H9 (cell line): ENCODE measurements around the gene LRG1. TPM values are rescaled to one million over a fixed set of nuclear protein-coding genes. Genes with fewer than 3 reads are reported as not detected.

Source experiments
- DNase-seq: peaks from one replicate; pipeline ENCODE4 v3.0.0-alpha.2; 2017
- H2AFZ ChIP-seq: one replicate; pipeline ENCODE4 v1.6.1; 2013; ENCODE audit warnings: mild to moderate bottlenecking, low read length, control low read depth, moderate library complexity
- H2AK5ac ChIP-seq: 2 replicates; pipeline ENCODE4 v1.6.1; 2013; ENCODE audit warnings: low read length, control low read depth, mixed read lengths; ENCODE audit not compliant: insufficient read length
- H2BK120ac ChIP-seq: one replicate; pipeline ENCODE4 v1.6.1; 2013; ENCODE audit warnings: low read depth, mild to moderate bottlenecking, low read length, control low read depth, inconsistent platforms; ENCODE audit not compliant: poor library complexity, severe bottlenecking
- H2BK12ac ChIP-seq: 2 replicates; pipeline ENCODE4 v1.6.1; 2013; ENCODE audit warnings: low read length, control low read depth, mixed read lengths, low read depth; ENCODE audit not compliant: insufficient read length
- H2BK15ac ChIP-seq: 2 replicates; pipeline ENCODE4 v1.6.1; 2013; ENCODE audit warnings: low read depth, low read length, control low read depth
- H2BK20ac ChIP-seq: one replicate; pipeline ENCODE4 v1.6.1; 2013; ENCODE audit warnings: low read depth, mild to moderate bottlenecking, low read length, control low read depth, inconsistent platforms; ENCODE audit not compliant: poor library complexity, severe bottlenecking
- H2BK5ac ChIP-seq: 2 replicates; pipeline ENCODE4 v1.6.1; 2013; ENCODE audit warnings: low read length, control low read depth, mixed read lengths; ENCODE audit not compliant: insufficient read length
- H3K14ac ChIP-seq: 2 replicates; pipeline ENCODE4 v1.6.1; 2013; ENCODE audit warnings: low read length, control low read depth; ENCODE audit not compliant: insufficient read depth
- H3K18ac ChIP-seq: 2 replicates; pipeline ENCODE4 v1.6.1; 2013; ENCODE audit warnings: low read depth, mild to moderate bottlenecking, mixed read lengths, low read length, control low read depth; ENCODE audit not compliant: insufficient read length
- H3K23ac ChIP-seq: 2 replicates; pipeline ENCODE4 v1.6.1; 2013; ENCODE audit warnings: low read length, control low read depth, mixed read lengths, low read depth; ENCODE audit not compliant: insufficient read length
- H3K23me2 ChIP-seq: 2 replicates; pipeline ENCODE4 v1.6.1; 2013; ENCODE audit warnings: low read depth, mild to moderate bottlenecking, mixed read lengths, low read length, control low read depth; ENCODE audit not compliant: insufficient read length, poor library complexity, severe bottlenecking
- H3K27ac ChIP-seq: 2 replicates; pipeline ENCODE4 v1.5.1; 2013; ENCODE audit warnings: low read length, control low read depth, mixed read lengths, low read depth; ENCODE audit not compliant: insufficient read length
- H3K27me3 ChIP-seq: 2 replicates; pipeline ENCODE4 v1.6.1; 2013; ENCODE audit warnings: low read length, control low read depth, inconsistent platforms; ENCODE audit not compliant: insufficient read depth
- H3K4ac ChIP-seq: 2 replicates; pipeline ENCODE4 v1.6.1; 2013; ENCODE audit warnings: low read depth, mild to moderate bottlenecking, control low read depth, inconsistent platforms, low read length, moderate library complexity
- H3K4me1 ChIP-seq: 2 replicates; pipeline ENCODE4 v1.6.1; 2013; ENCODE audit warnings: low read length, control low read depth, inconsistent platforms; ENCODE audit not compliant: insufficient read depth
- H3K4me2 ChIP-seq: 2 replicates; pipeline ENCODE4 v1.6.1; 2013; ENCODE audit warnings: low read length, control low read depth, mixed read lengths; ENCODE audit not compliant: insufficient read length, insufficient read depth
- H3K56ac ChIP-seq: 2 replicates; pipeline ENCODE4 v1.6.1; 2013; ENCODE audit warnings: low read depth, mild to moderate bottlenecking, mixed read lengths, low read length, control low read depth; ENCODE audit not compliant: insufficient read length
- H3K79me1 ChIP-seq: 2 replicates; pipeline ENCODE4 v1.6.1; 2013; ENCODE audit warnings: low read depth, mild to moderate bottlenecking, moderate library complexity, low read length, control low read depth, inconsistent platforms; ENCODE audit not compliant: insufficient read depth, poor library complexity, severe bottlenecking
- H3K79me2 ChIP-seq: 2 replicates; pipeline ENCODE4 v1.6.1; 2013; ENCODE audit warnings: low read length, control low read depth, inconsistent platforms; ENCODE audit not compliant: insufficient read depth
- H3K9ac ChIP-seq: 2 replicates; pipeline ENCODE4 v1.6.1; 2013; ENCODE audit warnings: low read length, control low read depth, mixed read lengths; ENCODE audit not compliant: insufficient read length; ENCODE audit errors: extremely low read depth
- H3K9me3 ChIP-seq: one replicate; pipeline ENCODE4 v1.6.1; 2013; ENCODE audit warnings: low read depth, low read length, inconsistent platforms; ENCODE audit not compliant: control insufficient read depth
- H3T11ph ChIP-seq: one replicate; pipeline ENCODE4 v1.6.1; 2013; ENCODE audit warnings: mild to moderate bottlenecking, low read length, control low read depth, inconsistent platforms
- H4K20me1 ChIP-seq: one replicate; pipeline ENCODE4 v1.6.1; 2013; ENCODE audit not compliant: control insufficient read depth, insufficient read length, insufficient read depth
- H4K5ac ChIP-seq: 2 replicates; pipeline ENCODE4 v1.6.1; 2013; ENCODE audit warnings: low read depth, mild to moderate bottlenecking, mixed read lengths, low read length, control low read depth; ENCODE audit not compliant: insufficient read length
- H4K8ac ChIP-seq: replicated peaks from 2 replicates; pipeline ENCODE4 v1.6.1; 2013; ENCODE audit warnings: low read length, control low read depth, mixed read lengths, low read depth; ENCODE audit not compliant: insufficient read length
- H4K91ac ChIP-seq: 2 replicates; pipeline ENCODE4 v1.6.1; 2013; ENCODE audit warnings: low read depth, mild to moderate bottlenecking, moderate library complexity, mixed read lengths, low read length, control low read depth; ENCODE audit not compliant: insufficient read length
- H3K27ac Mint-ChIP-seq, 3 experiments: 2 replicates in 2 of 3; 3 replicates in 1 of 3; pipeline ENCODE4 v1.8.0; 2020 to 2021; ENCODE audit warnings: mixed read lengths in 3 of 3, mild to moderate bottlenecking in 1 of 3, moderate library complexity in 1 of 3
- H3K27me3 Mint-ChIP-seq: 2 replicates; pipeline ENCODE4 v1.8.0; 2021; ENCODE audit warnings: low read depth, mild to moderate bottlenecking, moderate library complexity, mixed read lengths
- H3K36me3 Mint-ChIP-seq, 3 experiments: 2 replicates in 2 of 3; 3 replicates in 1 of 3; pipeline ENCODE4 v1.8.0; 2020 to 2021; ENCODE audit warnings: low read depth in 3 of 3, mixed read lengths in 3 of 3; ENCODE audit not compliant: insufficient read depth in 1 of 3
- H3K4me1 Mint-ChIP-seq, 2 experiments: 2 replicates each; pipeline ENCODE4 v1.8.0; 2020; ENCODE audit warnings: mixed read lengths in 2 of 2
- H3K4me3 Mint-ChIP-seq, 2 experiments: 2 replicates in 1 of 2; 3 replicates in 1 of 2; pipeline ENCODE4 v1.8.0; 2020 to 2021; ENCODE audit warnings: mild to moderate bottlenecking in 2 of 2, mixed read lengths in 2 of 2, moderate library complexity in 1 of 2
- H3K9me3 Mint-ChIP-seq, 2 experiments: 2 replicates in 1 of 2; 3 replicates in 1 of 2; pipeline ENCODE4 v1.8.0; 2020; ENCODE audit warnings: mild to moderate bottlenecking in 2 of 2, mixed read lengths in 2 of 2, moderate library complexity in 1 of 2
- WGBS: extraction: QIAGEN DNeasy Blood & Tissue Kit; methylation state at CpG from one replicate; pipeline ENCODE4 v1.1.7; 2013; ENCODE audit warnings: missing lambda C conversion rate, low lambda C conversion rate, mixed read lengths; ENCODE audit not compliant: insufficient read length; ENCODE audit errors: extremely low coverage; 5-methylcytosine and 5-hydroxymethylcytosine counted together
- total RNA-seq: library from RNA; stranded (reverse); gene quantifications from 2 replicates; pipeline ENCODE4 v1.2.1, GENCODE V29; 2021
- TF ChIP-seq, protein P1 (sequence below): fragments of 200-600 bp; sonication (generic); conservative IDR thresholded peaks from 3 replicates; pipeline ENCODE4 v1.8.0; 2021; ENCODE audit warnings: antibody characterized with exemption, mild to moderate bottlenecking

Gene LRG1
- total RNA-seq, 1 experiment from 2014 or later: 0.24 TPM

DNA sequence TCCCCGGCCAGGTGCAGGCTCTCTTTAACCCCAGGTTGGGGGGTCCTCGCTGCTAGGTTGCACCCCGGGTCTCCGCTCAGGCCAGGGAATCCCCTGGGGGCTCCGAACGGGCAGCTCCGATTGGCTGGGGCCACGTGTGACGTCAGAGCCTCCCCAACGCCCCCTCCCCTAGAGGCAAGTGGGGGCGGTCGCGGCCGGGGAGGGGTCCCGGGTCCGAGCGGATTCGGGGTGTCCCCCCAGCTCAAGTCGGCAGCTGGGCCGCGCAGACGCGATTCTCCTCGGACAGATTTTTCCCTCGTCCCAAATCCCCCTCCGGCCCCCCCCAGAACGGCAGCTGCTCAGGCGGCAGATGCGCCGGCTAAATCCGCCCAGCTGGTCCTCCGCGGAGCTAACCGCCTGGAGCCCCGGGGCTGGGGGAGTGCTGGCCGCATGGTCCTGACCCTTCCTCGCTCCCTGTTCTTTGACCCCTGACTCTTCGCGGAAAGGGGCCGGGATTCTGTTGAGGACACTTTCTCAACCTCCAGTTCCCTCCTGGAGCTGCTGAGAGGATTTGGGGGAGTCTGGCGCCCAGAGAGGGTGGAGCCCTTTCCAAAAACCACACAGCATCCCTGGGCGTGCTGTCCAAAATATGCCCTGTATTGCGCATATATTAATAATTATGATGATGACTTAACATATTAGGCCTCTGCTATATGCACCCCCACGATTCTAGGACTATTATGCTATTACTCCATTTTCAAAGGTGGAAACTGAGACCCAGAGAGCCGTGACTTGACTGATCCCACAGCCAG lies 45.0 kb upstream of the LRG1 start:
- no peak for DNase-seq
- peaks cover 8 to 38% of the 10 kb centered on the region in 2 experiments for H3K4me1 Mint-ChIP-seq
- Histone ChIP-seq H3K18ac (no peak overlapping the region), H3K9ac (no peak overlapping the region), H3K4ac (no peak overlapping the region), H2BK120ac (no peak overlapping the region), H3K27ac (no peak overlapping the region), H2AFZ (no peak overlapping the region), H3K14ac (peak overlapping the region; percentile 67; the same call in 1 of the 2 replicates), H3K4me1 (no peaks in the 10 kb centered on the region), H3K56ac (no peak overlapping the region), H2BK20ac (no peak overlapping the region), H3K23me2 (peaks cover 3% of the 10 kb centered on the region), H3K23ac (no peak overlapping the region), H2BK12ac (no peak overlapping the region), H3K4me2 (peak overlapping the region; percentile 61), H3K9me3 (no peaks in the 10 kb centered on the region), H4K5ac (no peak overlapping the region), H3K79me2 (no peaks in the 10 kb centered on the region), H4K20me1 (no peaks in the 10 kb centered on the region), H2BK5ac (no peak overlapping the region), H2AK5ac (no peak overlapping the region), H3K79me1 (no peaks in the 10 kb centered on the region), H3K27me3 (no peaks in the 10 kb centered on the region; the same call in 1 of the 2 replicates), H4K8ac (no peak overlapping the region), H3T11ph (no peak overlapping the region), H4K91ac (no peak overlapping the region), H2BK15ac (no peak overlapping the region)
- WGBS: no CpG with 5 or more reads among the region's 45 CpGs
- no peaks in the 10 kb centered on the region for H3K36me3 Mint-ChIP-seq
- peak overlapping the region; percentile 60 to 82 for H3K4me3 Mint-ChIP-seq
- H3K27ac Mint-ChIP-seq: no peak overlapping the region
- peaks cover 0 to 2% of the 10 kb centered on the region in 2 experiments; a peak in 3 of 5 replicates for H3K9me3 Mint-ChIP-seq
- peaks cover 61% of the 10 kb centered on the region for H3K27me3 Mint-ChIP-seq
- TF ChIP-seq, protein P1, sequence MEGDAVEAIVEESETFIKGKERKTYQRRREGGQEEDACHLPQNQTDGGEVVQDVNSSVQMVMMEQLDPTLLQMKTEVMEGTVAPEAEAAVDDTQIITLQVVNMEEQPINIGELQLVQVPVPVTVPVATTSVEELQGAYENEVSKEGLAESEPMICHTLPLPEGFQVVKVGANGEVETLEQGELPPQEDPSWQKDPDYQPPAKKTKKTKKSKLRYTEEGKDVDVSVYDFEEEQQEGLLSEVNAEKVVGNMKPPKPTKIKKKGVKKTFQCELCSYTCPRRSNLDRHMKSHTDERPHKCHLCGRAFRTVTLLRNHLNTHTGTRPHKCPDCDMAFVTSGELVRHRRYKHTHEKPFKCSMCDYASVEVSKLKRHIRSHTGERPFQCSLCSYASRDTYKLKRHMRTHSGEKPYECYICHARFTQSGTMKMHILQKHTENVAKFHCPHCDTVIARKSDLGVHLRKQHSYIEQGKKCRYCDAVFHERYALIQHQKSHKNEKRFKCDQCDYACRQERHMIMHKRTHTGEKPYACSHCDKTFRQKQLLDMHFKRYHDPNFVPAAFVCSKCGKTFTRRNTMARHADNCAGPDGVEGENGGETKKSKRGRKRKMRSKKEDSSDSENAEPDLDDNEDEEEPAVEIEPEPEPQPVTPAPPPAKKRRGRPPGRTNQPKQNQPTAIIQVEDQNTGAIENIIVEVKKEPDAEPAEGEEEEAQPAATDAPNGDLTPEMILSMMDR: no peak
